ENCODE results near the gene CLEC4F.
A peak's percentile ranks its signal among the peaks of the same experiment; 100 is the strongest.

The CLEC4F gene, protein sequence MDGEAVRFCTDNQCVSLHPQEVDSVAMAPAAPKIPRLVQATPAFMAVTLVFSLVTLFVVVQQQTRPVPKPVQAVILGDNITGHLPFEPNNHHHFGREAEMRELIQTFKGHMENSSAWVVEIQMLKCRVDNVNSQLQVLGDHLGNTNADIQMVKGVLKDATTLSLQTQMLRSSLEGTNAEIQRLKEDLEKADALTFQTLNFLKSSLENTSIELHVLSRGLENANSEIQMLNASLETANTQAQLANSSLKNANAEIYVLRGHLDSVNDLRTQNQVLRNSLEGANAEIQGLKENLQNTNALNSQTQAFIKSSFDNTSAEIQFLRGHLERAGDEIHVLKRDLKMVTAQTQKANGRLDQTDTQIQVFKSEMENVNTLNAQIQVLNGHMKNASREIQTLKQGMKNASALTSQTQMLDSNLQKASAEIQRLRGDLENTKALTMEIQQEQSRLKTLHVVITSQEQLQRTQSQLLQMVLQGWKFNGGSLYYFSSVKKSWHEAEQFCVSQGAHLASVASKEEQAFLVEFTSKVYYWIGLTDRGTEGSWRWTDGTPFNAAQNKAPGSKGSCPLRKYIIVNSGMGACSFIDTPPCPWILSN

DNA sequence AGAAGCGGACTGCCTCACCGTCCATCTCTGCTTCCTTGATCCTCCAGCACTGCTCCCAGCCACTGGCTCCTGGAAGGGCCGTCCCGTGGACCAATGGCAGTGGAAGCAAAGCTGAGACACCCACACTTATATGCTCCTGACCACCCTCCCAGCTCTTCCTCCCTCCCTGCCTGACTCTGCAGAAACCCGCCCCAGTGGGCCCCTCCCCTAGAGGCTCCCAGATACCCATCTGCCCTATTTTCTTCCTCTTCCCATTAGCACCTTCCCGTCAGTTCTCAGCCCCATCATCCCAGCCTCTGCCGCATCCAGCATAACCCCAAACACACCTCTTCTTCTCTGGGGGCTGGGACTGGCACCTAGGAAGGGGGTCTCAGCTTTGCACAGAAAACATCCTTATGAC, at the start of gene CLEC4F:
TSS of gene CLEC4F (minus strand) at position 101 of the 400 bp plus-strand sequence. CDS start at position 25, 76 bp downstream.
- TF ChIP-seq EZH2phosphoT487 (IDR thresholded peaks at IDR 0.05; ENCODE audit: borderline replicate concordance, low read length) (no peak), CTCF (IDR thresholded peaks at IDR 0.05; ENCODE audit: low read depth, low read length, poor library complexity, severe bottlenecking) (no peak)
- Histone ChIP-seq H3K9me3 (ENCODE audit: control insufficient read depth, insufficient read depth, low read length) (no peaks in the 10 kb centered on the region), H3K27ac (ENCODE audit: low read depth, low read length) (no peak within 1 kb of the TSS), H3F3A (ENCODE audit: control insufficient read depth, insufficient read depth) (no peaks in the 10 kb centered on the region), H4K20me1 (ENCODE audit: control insufficient read depth, insufficient read depth, low read depth, low read length) (no peaks in the 10 kb centered on the region), H3K27me3 (ENCODE audit: control insufficient read depth, low read length) (peaks cover 12% of the 10 kb centered on the region), H3K9me2 (replicated peaks; ENCODE audit: control insufficient read depth, low read length) (no peaks in the 10 kb centered on the region), H3K4me1 (ENCODE audit: control insufficient read depth, low read length) (no peaks in the 10 kb centered on the region), H3K4me3 (ENCODE audit: low read length) (no peak within 1 kb of the TSS), H3K79me2 (ENCODE audit: control insufficient read depth, low read length) (no peaks in the 10 kb centered on the region), H3K36me3 (ENCODE audit: control insufficient read depth, low read length) (no peaks in the 10 kb centered on the region), H3K4me2 (ENCODE audit: low read length) (no peak within 1 kb of the TSS)

DNA sequence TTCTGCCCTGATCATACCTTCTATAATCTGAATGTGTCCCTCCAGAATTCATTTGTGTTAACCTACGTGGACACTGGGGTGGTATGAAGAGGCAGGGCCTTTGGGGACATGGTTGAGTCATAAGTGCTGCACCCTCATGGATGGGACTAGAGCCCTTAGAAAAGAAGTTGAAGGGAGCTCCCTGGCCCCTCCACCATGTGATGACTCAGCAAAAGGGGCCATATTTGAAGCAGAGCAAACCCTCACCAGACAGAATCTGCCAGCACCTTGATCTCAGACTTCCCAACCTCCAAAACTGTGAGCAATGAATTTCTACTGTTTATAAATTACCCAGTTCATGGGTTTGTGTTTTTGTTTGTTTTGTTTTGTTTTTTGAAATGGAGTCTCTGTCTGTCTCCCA, 48.6 kb upstream of the CLEC4F start:
- H3F3A ChIP-seq (ENCODE audit: control insufficient read depth, insufficient read depth), result no peaks in the 10 kb centered on the region

GRCh38 chr2:70861777-70862625, 41.6 kb upstream of the CLEC4F start:
- Histone ChIP-seq H3K27ac (ENCODE audit: low read depth, low read length) (no peak overlapping the region), H3F3A (ENCODE audit: control insufficient read depth, insufficient read depth) (no peaks in the 10 kb centered on the region), H3K36me3 (ENCODE audit: control insufficient read depth, low read length) (no peaks in the 10 kb centered on the region), H3K79me2 (ENCODE audit: control insufficient read depth, low read length) (no peaks in the 10 kb centered on the region), H3K9me2 (replicated peaks; ENCODE audit: control insufficient read depth, low read length) (no peaks in the 10 kb centered on the region), H3K9me3 (ENCODE audit: control insufficient read depth, insufficient read depth, low read length) (no peaks in the 10 kb centered on the region), H3K4me2 (ENCODE audit: low read length) (no peak overlapping the region), H3K27me3 (ENCODE audit: control insufficient read depth, low read length) (peaks cover 24% of the 10 kb centered on the region), H3K4me1 (ENCODE audit: control insufficient read depth, low read length) (no peaks in the 10 kb centered on the region), H3K4me3 (ENCODE audit: low read length) (no peak overlapping the region), H4K20me1 (ENCODE audit: control insufficient read depth, insufficient read depth, low read depth, low read length) (no peaks in the 10 kb centered on the region)
- TF ChIP-seq EZH2phosphoT487 (IDR thresholded peaks at IDR 0.05; ENCODE audit: borderline replicate concordance, low read length) (no peak), CTCF (IDR thresholded peaks at IDR 0.05; ENCODE audit: low read depth, low read length, poor library complexity, severe bottlenecking) (peak; percentile 99)

More for the DNA sequence above, 48.6 kb upstream of the CLEC4F start:
- H4K20me1 ChIP-seq (ENCODE audit: control insufficient read depth, insufficient read depth, low read depth, low read length), result no peaks in the 10 kb centered on the region
- H3K36me3 ChIP-seq (ENCODE audit: control insufficient read depth, low read length), result no peaks in the 10 kb centered on the region
- peaks cover 10% of the 10 kb centered on the region; the same call in 1 of the 2 replicates for H3K27me3 ChIP-seq (ENCODE audit: control insufficient read depth, low read length)
- no peak overlapping the region for H3K4me3 ChIP-seq (ENCODE audit: low read length)
- TF ChIP-seq CTCF (IDR thresholded peaks at IDR 0.05; ENCODE audit: low read depth, low read length, poor library complexity, severe bottlenecking) (no peak), EZH2phosphoT487 (IDR thresholded peaks at IDR 0.05; ENCODE audit: borderline replicate concordance, low read length) (no peak)
- no peak overlapping the region for H3K4me2 ChIP-seq (ENCODE audit: low read length)
- no peaks in the 10 kb centered on the region for H3K79me2 ChIP-seq (ENCODE audit: control insufficient read depth, low read length)
- no peaks in the 10 kb centered on the region for H3K9me2 ChIP-seq (replicated peaks; ENCODE audit: control insufficient read depth, low read length)
- H3K4me1 ChIP-seq (ENCODE audit: control insufficient read depth, low read length), result no peaks in the 10 kb centered on the region
- no peak overlapping the region for H3K27ac ChIP-seq (ENCODE audit: low read depth, low read length)
- H3K9me3 ChIP-seq (ENCODE audit: control insufficient read depth, insufficient read depth, low read length), result no peaks in the 10 kb centered on the region
